ENCODE data around the gene ARHGAP18.

Gene ARHGAP18

DNA sequence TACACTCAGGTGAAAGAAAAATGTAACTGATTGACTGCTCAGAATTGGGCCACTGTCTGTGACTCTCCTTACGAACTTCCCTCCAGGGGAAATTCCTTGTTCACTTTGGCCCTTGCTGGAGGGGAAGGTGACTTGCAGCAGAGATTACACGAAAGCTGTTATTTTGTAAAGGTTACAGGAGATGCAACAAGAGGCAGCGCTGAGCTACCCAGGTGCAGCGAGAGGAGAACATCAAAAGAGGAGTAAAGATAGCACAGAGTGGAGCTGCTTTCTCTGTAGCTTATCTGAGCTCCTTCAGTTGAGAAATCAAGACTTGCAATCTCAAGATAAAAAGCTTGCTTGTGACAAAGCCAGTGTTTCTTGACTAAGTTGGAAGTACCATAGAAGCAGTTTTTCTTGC lies 144.6 kb downstream of the ARHGAP18 start:
- DNase-seq (ENCODE audit: low spot score) = no peak
- no peak for TF ChIP-seq CTCF (IDR thresholded peaks at IDR 0.05; ENCODE audit: extremely low read depth, insufficient read depth, missing control alignments)
- in situ Hi-C loops (cut with MboI; ENCODE audit: low pct_unique_long_range_greater_than_20kb, low sequenced_read_pairs, unreplicated experiment) = no loop called here

DNA sequence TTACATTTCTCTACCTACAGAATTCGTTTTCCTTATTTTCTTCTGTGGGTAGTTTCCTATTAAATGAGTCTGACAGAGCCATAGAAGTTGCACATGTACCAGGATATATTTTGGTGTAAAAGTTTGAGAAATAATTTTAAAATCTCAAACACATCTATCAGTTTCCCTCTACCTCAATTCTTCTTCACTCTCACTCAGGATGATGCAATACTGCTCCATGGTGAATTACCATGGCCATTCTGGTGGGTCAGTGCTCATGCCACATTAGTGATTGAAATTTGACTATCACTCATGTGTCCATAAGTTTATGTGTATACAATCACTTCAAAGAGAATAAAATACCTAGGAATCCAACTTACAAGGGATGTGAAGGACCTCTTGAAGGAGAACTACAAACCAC lies 151.7 kb downstream of the ARHGAP18 start:
- TF ChIP-seq CTCF (IDR thresholded peaks at IDR 0.05; ENCODE audit: extremely low read depth, insufficient read depth, missing control alignments) = no peak
- no peak for DNase-seq (ENCODE audit: low spot score)
- in situ Hi-C loops (cut with MboI; ENCODE audit: low pct_unique_long_range_greater_than_20kb, low sequenced_read_pairs, unreplicated experiment) = no loop called here

GRCh38 chr6:129555206-129555832 lies 154.7 kb downstream of the ARHGAP18 start:
- TF ChIP-seq CTCF (IDR thresholded peaks at IDR 0.05; ENCODE audit: extremely low read depth, insufficient read depth, missing control alignments) = no peak
- DNase-seq (ENCODE audit: low spot score) = no peak
- in situ Hi-C loops (cut with MboI; ENCODE audit: low pct_unique_long_range_greater_than_20kb, low sequenced_read_pairs, unreplicated experiment) = no loop called here

GRCh38 chr6:129552413-129552812 lies 157.6 kb downstream of the ARHGAP18 start:
- DNase-seq (ENCODE audit: low spot score) = no peak
- TF ChIP-seq CTCF (IDR thresholded peaks at IDR 0.05; ENCODE audit: extremely low read depth, insufficient read depth, missing control alignments) = no peak
- in situ Hi-C loops (cut with MboI; ENCODE audit: low pct_unique_long_range_greater_than_20kb, low sequenced_read_pairs, unreplicated experiment) = no loop called here

DNA sequence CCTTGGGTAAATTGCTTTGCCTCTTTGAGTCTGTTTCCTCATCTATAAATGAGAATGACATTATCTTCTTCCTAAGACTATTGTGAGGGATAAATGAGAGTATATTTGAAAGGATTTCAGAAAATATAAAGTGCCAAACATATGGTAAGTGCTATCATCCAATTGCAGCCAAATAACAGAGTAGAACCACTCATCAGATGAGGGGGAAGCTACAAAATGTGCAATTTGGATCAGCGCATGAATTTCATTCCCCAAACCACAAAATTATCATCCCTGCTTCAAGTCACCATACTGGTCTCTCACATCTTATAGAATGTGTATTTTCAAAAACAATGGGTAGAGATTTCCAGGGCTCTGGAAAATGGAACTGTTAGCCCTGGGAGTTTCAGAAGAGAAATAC lies 158.5 kb downstream of the ARHGAP18 start:
- in situ Hi-C loops (cut with MboI; ENCODE audit: low pct_unique_long_range_greater_than_20kb, low sequenced_read_pairs, unreplicated experiment) = no loop called here
- TF ChIP-seq CTCF (IDR thresholded peaks at IDR 0.05; ENCODE audit: extremely low read depth, insufficient read depth, missing control alignments) = no peak
- DNase-seq (ENCODE audit: low spot score) = no peak

DNA sequence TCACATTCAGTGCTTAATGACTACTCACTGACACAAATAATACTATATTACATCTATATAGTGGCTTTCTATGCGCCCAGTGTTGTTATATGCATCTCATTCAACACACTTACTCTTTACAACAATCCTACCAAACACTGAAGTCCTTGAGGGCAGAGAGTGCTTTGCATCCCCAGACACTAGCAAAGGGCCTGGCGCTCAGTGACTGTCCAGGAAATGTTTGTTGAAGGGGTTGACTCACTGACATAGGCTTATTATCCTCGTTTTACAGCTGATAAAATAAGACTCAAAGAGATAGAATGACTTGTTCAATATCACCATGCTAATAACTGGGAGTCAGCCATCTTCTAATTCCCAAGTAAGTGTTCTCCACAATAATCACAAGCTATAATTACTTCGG lies 163.3 kb downstream of the ARHGAP18 start:
- no peak for TF ChIP-seq CTCF (IDR thresholded peaks at IDR 0.05; ENCODE audit: extremely low read depth, insufficient read depth, missing control alignments)
- no peak for DNase-seq (ENCODE audit: low spot score)
- in situ Hi-C loops (cut with MboI; ENCODE audit: low pct_unique_long_range_greater_than_20kb, low sequenced_read_pairs, unreplicated experiment) = no loop called here
